IMR-90 (cell line): ENCODE measurements around the gene TM2D3.

ENCODE experiments used
- CEBPB ChIP-seq: IDR thresholded peaks from 2 replicates; pipeline ENCODE4 v1.6.1; 2012; ENCODE audit warnings: low read depth, low read length, improper control_type of control experiment
- CHD1 ChIP-seq: IDR thresholded peaks from 2 replicates; pipeline ENCODE4 v1.6.1; 2012; ENCODE audit warnings: low read depth, low read length, improper control_type of control experiment
- CTCF ChIP-seq: conservative IDR thresholded peaks from 2 replicates; pipeline ENCODE4 v1.5.1; 2012; ENCODE audit warnings: mild to moderate bottlenecking, low read depth, low read length, improper control_type of control experiment
- ELK1 ChIP-seq: fragments of 150-350 bp; IDR thresholded peaks from 2 replicates; pipeline ENCODE4 v1.6.1; 2016; ENCODE audit warnings: low read depth, mild to moderate bottlenecking, low read length, moderate library complexity, borderline replicate concordance
- FOS ChIP-seq: fragments of 150-350 bp; IDR thresholded peaks from 2 replicates; pipeline ENCODE4 v1.6.1; 2016; ENCODE audit warnings: low read depth, low read length
- MXI1 ChIP-seq: IDR thresholded peaks from 2 replicates; pipeline ENCODE4 v1.6.1; 2012; ENCODE audit warnings: low read depth, mild to moderate bottlenecking, low read length, moderate library complexity, borderline replicate concordance
- POLR2A ChIP-seq: IDR thresholded peaks from 2 replicates; pipeline ENCODE4 v1.6.1; 2012; ENCODE audit warnings: mild to moderate bottlenecking, low read depth, low read length
- RCOR1 ChIP-seq: IDR thresholded peaks from 2 replicates; pipeline ENCODE4 v1.6.1; 2012; ENCODE audit warnings: mild to moderate bottlenecking, low read length, improper control_type of control experiment; ENCODE audit not compliant: insufficient replicate concordance

GRCh38 chr15:101651554-101652097 lies 555 bp downstream of the TM2D3 start:
- no peak for TF ChIP-seq CTCF
- TF ChIP-seq POLR2A = no peak
- TF ChIP-seq MXI1 = no peak
- TF ChIP-seq CHD1 = no peak
- TF ChIP-seq RCOR1 = no peak
- TF ChIP-seq FOS = no peak
- no peak for TF ChIP-seq CEBPB
- TF ChIP-seq ELK1 = no peak
